Erythroblast (primary cell): ENCODE measurements around the gene RASA3.

Experiments used
- GATA1 ChIP-seq: IDR thresholded peaks from 2 replicates; pipeline ENCODE4 v1.6.1; 2011; ENCODE audit warnings: low read depth, mild to moderate bottlenecking, control low read depth, low read length, moderate library complexity
- POLR2A ChIP-seq: IDR thresholded peaks from 2 replicates; pipeline ENCODE4 v1.6.1; 2011; ENCODE audit warnings: mild to moderate bottlenecking, low read length

DNA sequence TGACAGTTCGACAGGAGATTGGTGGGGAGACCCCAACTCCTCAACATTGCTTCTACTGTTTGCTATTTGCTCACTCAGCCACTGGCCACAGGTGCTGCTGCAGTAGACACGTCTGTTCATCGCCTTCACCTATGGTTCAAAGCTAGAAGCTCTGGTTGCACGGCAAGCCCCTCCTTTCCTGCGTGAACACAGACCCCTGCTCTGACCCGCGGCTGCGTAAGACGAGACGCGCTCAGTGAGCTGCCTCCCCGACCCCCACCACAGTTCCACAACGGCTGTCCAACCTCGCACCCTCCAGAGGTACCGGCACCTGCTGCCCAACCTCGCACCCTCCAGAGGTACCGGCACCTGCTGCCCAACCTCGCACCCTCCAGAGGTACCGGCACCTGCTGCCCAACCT lies 6.8 kb downstream of the RASA3 start:
- no peak for TF ChIP-seq POLR2A
- no peak for TF ChIP-seq GATA1
